Activated naive CD4-positive, alpha-beta T cell treated with anti-CD3 and anti-CD28 coated beads, Interleukin-2, amount 10 ng/mL, durations not matched to agents 7 days and 5 days (primary cell): ENCODE results near the gene SPEG.
A peak's percentile ranks its signal among the peaks of the same experiment; 100 is the strongest.
"Not testable (repeated sequence)": the region's sequence is repeated elsewhere in the genome, so short reads cannot be mapped to it uniquely, and the experiment has no call there.

Experiments
- CTCF ChIA-PET: fragments of 350-600 bp; sonication (Branson Sonifier 250); formaldehyde crosslinking; loops from one replicate; lab custom pipeline; 2021; ENCODE audit warnings: antibody characterized with exemption; lab: Charles Lee
- DNase-seq: peaks from one replicate; pipeline ENCODE4 v3.0.0-alpha.2; 2020
- H3K27ac Mint-ChIP-seq: one replicate; pipeline ENCODE4 v1.8.0; 2021; ENCODE audit warnings: mild to moderate bottlenecking, moderate library complexity, mixed read lengths
- H3K27me3 Mint-ChIP-seq: one replicate; pipeline ENCODE4 v1.8.0; 2021; ENCODE audit warnings: mild to moderate bottlenecking, mixed read lengths
- H3K36me3 Mint-ChIP-seq: one replicate; pipeline ENCODE4 v1.8.0; 2021; ENCODE audit warnings: mixed read lengths
- H3K4me1 Mint-ChIP-seq: one replicate; pipeline ENCODE4 v1.8.0; 2021; ENCODE audit warnings: mixed read lengths
- H3K4me3 Mint-ChIP-seq: one replicate; pipeline ENCODE4 v1.8.0; 2021; ENCODE audit warnings: mild to moderate bottlenecking, moderate library complexity, mixed read lengths
- H3K9me3 Mint-ChIP-seq: one replicate; pipeline ENCODE4 v1.8.0; 2021; ENCODE audit warnings: mixed read lengths

SPEG gene

DNA sequence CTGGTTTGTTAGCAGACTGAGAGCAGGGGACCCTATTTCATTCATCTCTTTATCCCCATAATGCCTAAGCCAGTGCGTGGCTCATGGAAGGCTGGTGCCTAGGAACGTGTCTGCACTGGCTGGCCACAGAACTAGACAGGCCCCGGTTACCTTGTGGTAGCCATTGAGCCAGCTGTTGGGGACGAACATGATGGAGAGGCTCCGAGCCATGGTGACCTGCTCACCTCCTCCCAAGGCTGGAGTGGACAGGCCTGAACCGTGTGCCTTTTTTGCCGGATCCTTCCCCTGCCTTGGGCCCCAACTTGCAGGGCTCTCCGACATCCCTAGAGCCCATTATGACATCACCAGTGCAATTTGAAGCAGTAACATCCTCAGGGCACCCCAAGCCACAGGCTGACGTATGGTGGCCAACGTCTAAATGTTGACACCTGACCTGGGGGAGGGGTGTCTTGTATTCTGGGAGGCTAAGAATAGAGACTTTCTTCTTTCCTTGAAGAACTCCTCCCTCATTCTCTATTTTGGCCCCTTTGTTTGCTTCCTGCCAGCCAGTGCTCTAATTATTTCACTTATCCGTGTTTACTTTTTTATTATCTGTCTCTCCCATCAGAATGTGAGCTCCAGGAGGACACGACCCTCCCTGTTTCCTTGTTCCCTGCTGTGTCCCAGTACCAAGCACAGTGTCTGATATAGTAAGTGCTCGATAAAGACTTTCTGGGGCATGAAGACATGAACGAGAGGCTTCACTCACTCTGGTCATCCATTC lies 34.7 kb upstream of the SPEG start:
- H3K4me1 Mint-ChIP-seq = peaks cover 8% of the 10 kb centered on the region
- DNase-seq = no peak
- no peaks in the 10 kb centered on the region for H3K36me3 Mint-ChIP-seq
- no peak overlapping the region for H3K27ac Mint-ChIP-seq
- peaks cover 26% of the 10 kb centered on the region for H3K27me3 Mint-ChIP-seq
- CTCF ChIA-PET = interaction anchor here (5.4 to 5.7 kb wide), 2 partner anchors 7 to 128 kb away, joined by 34 to 126 read pairs; no protein-coding TSS in a partner anchor
- H3K4me3 Mint-ChIP-seq = no peak overlapping the region
- H3K9me3 Mint-ChIP-seq = no peaks in the 10 kb centered on the region

DNA sequence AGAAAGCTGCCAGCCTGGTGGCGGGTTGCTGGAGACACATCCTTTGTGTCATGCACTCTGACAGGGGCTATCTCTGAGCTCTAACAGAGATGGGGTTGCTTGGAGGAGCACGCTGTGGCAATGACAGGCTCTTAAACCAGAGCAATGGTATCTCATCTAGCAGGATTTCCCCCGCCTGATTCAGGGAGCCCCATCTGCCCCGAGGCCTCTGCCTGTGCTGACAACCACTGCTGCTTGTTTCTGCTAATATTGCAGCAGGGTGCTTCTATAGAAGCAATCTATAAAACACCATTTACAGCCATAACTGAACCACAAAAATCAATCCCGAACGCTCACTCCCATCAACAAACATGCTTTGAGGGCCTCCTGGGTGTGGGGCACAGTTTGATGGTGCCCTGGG lies 34.1 kb upstream of the SPEG start:
- no peak overlapping the region for H3K4me3 Mint-ChIP-seq
- no peaks in the 10 kb centered on the region for H3K9me3 Mint-ChIP-seq
- H3K36me3 Mint-ChIP-seq = no peaks in the 10 kb centered on the region
- H3K27ac Mint-ChIP-seq = no peak overlapping the region
- H3K4me1 Mint-ChIP-seq = peaks cover 8% of the 10 kb centered on the region
- CTCF ChIA-PET = interaction anchor here (5.4 to 5.7 kb wide), 2 partner anchors 8 to 128 kb away, joined by 34 to 126 read pairs; no protein-coding TSS in a partner anchor
- DNase-seq = no peak
- H3K27me3 Mint-ChIP-seq = peaks cover 26% of the 10 kb centered on the region

DNA sequence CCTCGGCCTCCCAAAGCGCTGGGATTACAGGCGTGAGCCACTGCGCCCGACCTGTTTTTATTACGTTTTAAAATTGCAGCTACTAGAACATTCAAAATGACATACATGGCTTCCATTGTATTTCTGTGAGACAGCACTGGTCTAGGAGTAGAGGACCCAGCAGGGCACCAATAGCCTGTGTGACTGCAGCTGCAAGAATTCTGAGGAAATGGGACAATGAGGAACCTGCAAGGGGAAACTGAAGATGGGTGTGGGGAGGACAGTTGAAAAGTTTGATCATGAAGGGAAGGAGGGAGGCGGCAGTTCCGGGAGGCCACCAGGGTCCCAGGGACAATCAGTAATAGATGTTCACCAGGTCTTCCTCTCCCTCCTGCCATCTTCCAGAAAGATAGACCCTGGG lies 33.0 kb upstream of the SPEG start:
- peaks cover 30% of the 10 kb centered on the region for H3K27me3 Mint-ChIP-seq
- H3K9me3 Mint-ChIP-seq = no peaks in the 10 kb centered on the region
- H3K4me3 Mint-ChIP-seq = no peak overlapping the region
- CTCF ChIA-PET = interaction anchor here (1.1 to 5.7 kb wide), 11 partner anchors 9 to 241 kb away, joined by 3 to 126 read pairs (median 9); partner anchors contain the start of genes GMPPA and SPEG
- no peaks in the 10 kb centered on the region for H3K36me3 Mint-ChIP-seq
- no peak for DNase-seq
- H3K27ac Mint-ChIP-seq = no peak overlapping the region
- H3K4me1 Mint-ChIP-seq = peaks cover 8% of the 10 kb centered on the region

DNA sequence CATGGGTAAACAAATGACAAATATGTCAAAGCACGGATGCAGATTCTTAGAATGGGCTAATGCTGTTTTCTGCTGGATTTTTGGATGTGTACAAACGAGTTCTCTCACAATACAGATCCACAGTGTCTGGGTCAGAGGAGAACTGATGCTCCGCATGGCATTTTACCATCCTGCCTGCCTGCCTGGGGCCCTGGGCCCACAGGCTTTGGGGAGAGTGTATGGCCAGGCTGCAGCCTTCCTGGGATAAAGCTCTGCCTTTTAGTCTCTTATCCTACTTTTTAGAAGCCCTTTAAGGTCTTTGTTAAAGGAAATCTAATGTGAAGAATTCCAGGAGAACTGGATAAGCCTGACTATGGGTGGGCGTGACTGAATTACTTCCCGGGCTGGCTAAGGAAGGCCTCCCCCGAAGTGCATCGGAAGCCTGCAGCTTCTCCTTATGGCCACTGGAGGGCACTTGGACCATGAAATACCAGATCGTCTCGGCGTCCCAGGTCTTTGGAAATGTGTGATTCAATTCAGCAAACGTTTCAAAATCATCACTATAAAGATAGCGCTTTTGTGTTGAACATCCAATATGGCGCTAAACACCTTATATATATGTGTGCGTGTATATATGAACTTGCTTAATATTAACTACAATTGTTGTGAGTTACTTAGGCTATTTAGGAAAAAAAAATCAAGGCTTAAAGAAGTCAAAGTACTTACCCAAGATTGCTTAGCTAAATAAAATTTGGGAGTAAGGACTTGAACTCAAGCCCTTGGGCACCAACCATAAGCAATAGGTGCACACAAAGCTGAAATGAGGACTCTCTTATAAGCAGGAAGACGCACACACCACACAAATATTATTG lies 31.8 kb upstream of the SPEG start:
- Mint-ChIP-seq H3K27me3 (peaks cover 40% of the 10 kb centered on the region), H3K27ac (no peak overlapping the region)

DNA sequence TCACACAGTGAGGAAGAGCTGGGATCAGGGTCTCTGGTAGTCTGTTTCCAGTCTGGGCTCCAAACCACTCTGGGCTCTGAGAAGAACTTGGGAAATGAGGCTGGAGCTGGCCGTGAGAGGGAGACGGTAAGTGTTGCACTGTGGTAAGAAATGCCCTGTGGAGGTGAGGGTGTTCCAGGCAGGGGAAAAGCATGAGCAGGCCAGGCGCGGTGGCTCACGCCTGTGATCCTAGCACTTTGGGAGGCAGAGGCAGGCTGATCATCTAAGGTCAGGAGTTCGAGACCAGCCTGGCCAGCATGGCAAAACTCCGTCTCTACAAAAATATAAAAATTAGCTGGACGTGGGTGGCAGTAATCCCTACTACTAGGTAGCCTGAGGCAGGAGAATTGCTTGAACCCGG lies 30.8 kb upstream of the SPEG start:
- CTCF ChIA-PET = interaction anchor here (1.0 to 5.7 kb wide), 11 partner anchors 9 to 228 kb away, joined by 3 to 126 read pairs (median 9); partner anchors contain the start of gene SPEG
- H3K4me3 Mint-ChIP-seq = no peak overlapping the region
- no peaks in the 10 kb centered on the region for H3K9me3 Mint-ChIP-seq
- no peaks in the 10 kb centered on the region for H3K4me1 Mint-ChIP-seq
- H3K36me3 Mint-ChIP-seq = no peaks in the 10 kb centered on the region
- peaks cover 47% of the 10 kb centered on the region for H3K27me3 Mint-ChIP-seq
- DNase-seq = no peak
- H3K27ac Mint-ChIP-seq = no peak overlapping the region

More for the DNA sequence above, 31.8 kb upstream of the SPEG start:
- DNase-seq = peak; percentile 67
- no peaks in the 10 kb centered on the region for H3K4me1 Mint-ChIP-seq
- CTCF ChIA-PET = interaction anchor here (1.0 to 5.7 kb wide), 21 partner anchors 10 to 239 kb away, joined by 3 to 126 read pairs (median 6); partner anchors contain the start of genes GMPPA and SPEG
- H3K4me3 Mint-ChIP-seq = no peak overlapping the region
- no peaks in the 10 kb centered on the region for H3K9me3 Mint-ChIP-seq
- H3K36me3 Mint-ChIP-seq = no peaks in the 10 kb centered on the region

DNA sequence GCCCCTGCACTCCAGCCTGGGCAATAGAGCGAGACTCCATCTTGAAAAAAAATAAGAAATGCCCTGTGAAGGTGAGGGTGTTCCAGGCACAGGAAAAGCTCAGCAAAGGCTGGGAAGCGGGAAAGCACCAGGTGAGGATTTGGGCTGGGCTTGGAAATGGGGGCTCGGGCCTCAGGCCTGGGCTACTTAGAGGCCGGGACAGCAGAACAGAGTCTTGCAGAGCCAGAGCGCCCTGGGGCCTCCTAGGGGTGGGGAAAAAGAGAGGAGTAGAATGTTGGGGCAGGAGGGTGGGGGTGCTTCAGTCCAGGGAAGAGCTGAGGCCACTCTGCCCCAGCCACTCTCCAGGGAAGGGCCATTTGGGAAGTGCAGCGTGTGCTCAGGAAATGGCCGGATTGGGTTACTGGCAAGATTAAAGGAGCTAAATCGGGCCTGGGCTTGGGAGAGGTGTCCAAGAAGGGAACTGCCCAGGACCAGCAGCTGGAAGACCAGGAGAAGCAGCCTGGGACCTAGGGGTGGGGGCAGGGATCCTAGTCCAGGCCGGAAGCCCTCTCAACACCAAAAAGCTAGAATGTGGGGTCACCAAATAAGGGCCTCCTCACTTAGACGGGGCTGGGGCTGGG lies 30.2 kb upstream of the SPEG start:
- peaks cover 47% of the 10 kb centered on the region for H3K27me3 Mint-ChIP-seq
- H3K4me3 Mint-ChIP-seq = no peak overlapping the region
- CTCF ChIA-PET = interaction anchor here (0.6 to 5.7 kb wide), 10 partner anchors 8 to 137 kb away, joined by 3 to 126 read pairs (median 6); no protein-coding TSS in a partner anchor
- no peak overlapping the region for H3K27ac Mint-ChIP-seq
- H3K9me3 Mint-ChIP-seq = no peaks in the 10 kb centered on the region
- no peak for DNase-seq
- no peaks in the 10 kb centered on the region for H3K4me1 Mint-ChIP-seq
- no peaks in the 10 kb centered on the region for H3K36me3 Mint-ChIP-seq

DNA sequence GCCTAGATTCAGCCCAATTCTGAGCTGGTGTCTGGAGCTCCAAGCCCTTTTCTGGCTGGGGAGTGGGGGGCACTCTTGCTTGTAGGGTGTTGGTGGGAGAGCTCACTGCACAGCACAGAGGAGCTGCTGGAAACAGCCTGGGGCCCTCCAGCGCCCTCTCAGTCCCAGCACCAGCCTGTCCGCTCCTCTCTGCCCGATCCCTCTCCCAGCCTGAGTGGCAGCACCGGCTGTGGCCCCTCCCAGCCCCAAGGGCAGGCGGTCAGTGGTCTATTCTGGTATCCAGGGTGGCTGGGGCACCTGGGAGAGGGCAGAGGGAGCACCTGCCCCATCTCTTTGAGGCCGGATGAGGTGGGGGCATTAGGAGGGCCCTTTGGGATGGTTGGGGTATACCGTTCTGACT lies 29.7 kb upstream of the SPEG start:
- no peaks in the 10 kb centered on the region for H3K9me3 Mint-ChIP-seq
- H3K4me1 Mint-ChIP-seq = no peaks in the 10 kb centered on the region
- CTCF ChIA-PET = interaction anchor here (0.6 to 5.7 kb wide), 7 partner anchors 8 to 136 kb away, joined by 3 to 126 read pairs (median 3); no protein-coding TSS in a partner anchor
- H3K4me3 Mint-ChIP-seq = no peak overlapping the region
- H3K27me3 Mint-ChIP-seq = peaks cover 52% of the 10 kb centered on the region
- no peaks in the 10 kb centered on the region for H3K36me3 Mint-ChIP-seq
- DNase-seq = no peak
- H3K27ac Mint-ChIP-seq = no peak overlapping the region

DNA sequence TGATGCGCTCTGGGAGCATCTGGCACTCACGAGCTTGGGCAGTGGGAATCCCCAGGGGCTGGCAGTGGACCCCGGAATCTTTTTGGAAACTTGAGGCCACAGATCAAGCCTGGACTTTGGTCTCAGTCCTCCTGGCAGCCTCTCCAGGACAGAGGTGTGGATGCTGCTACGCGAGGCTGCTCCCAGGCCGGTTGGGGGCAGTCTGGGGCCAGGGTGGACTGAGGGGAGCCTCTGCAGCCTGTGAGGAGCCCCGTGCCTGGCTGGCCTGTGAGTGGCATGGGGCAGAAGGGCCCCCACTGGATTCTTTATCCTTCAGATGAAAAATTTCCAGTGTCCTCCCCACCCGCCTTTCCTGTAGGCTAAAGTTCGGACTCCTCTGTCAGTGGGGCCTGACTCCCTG lies 29.2 kb upstream of the SPEG start:
- Mint-ChIP-seq H3K9me3 (no peaks in the 10 kb centered on the region), H3K27me3 (peaks cover 57% of the 10 kb centered on the region), H3K27ac (no peak overlapping the region), H3K4me1 (no peaks in the 10 kb centered on the region), H3K4me3 (no peak overlapping the region), H3K36me3 (no peaks in the 10 kb centered on the region)
- CTCF ChIA-PET = interaction anchor here (1.0 to 5.7 kb wide), 3 partner anchors 13 to 123 kb away, joined by 3 to 126 read pairs (median 34); no protein-coding TSS in a partner anchor
- no peak for DNase-seq

DNA sequence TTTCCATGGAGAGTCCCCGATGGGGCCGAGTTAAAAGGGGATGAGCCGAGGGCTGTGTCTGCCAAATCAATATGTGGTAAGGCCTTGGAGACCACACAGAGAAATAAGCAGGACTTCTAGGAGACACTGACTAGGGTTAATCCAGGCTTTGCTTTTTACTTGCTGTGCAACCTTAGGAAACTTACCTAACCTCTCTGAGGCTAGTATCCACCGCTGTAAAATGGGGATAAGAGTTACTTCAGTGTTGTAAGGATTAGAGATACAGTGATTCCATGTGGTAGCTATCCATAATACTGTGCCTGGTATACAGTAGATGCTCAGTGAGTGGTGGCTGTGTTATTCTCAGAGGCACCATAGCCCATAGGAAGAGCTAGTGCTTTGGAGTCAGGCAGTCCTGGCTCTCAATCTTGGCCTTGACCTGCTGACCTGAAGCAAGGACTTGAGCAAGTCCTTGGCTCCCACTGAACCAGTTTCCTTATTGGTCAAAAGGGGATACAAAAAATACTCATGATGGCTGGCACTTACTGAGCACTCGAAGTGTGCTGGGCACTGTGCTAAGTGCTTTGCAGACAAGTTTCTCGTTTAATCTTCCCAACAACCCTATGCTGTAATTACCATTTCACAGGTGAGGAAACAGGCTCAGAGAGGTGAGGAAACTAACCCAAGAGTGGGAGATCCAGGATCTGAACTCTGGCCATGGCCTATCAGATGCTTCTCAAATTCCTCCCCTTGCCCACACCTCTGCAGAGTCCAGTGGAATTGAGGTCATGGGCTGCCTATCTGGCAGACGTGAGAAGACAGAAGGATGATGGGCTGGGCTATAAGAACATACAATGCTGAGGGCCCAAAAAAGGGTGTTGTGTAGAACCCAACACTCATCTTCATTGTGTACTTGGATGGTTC lies 28.4 kb upstream of the SPEG start:
- no peaks in the 10 kb centered on the region for H3K36me3 Mint-ChIP-seq
- DNase-seq = no peak
- H3K9me3 Mint-ChIP-seq = no peaks in the 10 kb centered on the region
- peaks cover 58% of the 10 kb centered on the region for H3K27me3 Mint-ChIP-seq
- no peak overlapping the region for H3K27ac Mint-ChIP-seq
- H3K4me1 Mint-ChIP-seq = no peaks in the 10 kb centered on the region
- CTCF ChIA-PET = interaction anchor here (0.7 kb wide), 1 partner anchor 123 kb away, joined by 4 read pairs; no protein-coding TSS in a partner anchor
- no peak overlapping the region for H3K4me3 Mint-ChIP-seq

DNA sequence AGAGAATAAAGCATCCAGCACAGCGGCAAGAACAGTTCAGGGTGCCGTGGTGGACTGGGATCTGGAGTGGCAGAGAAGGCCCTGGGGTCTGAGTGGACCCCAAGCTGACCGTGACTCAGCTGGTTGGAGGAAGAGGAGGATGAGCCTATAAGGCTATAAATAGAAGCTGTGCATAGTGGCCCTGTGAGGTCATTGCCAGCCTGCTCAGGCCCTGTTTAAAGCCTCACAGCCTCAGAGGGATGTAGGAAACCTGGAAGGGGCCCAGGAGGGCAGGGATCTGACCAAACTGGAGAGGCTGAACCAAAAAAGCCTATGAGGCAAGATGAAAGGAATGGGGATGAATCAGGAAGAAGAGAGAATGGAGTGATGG lies 27.8 kb upstream of the SPEG start:
- CTCF ChIA-PET = no interaction called here
- H3K9me3 Mint-ChIP-seq = no peaks in the 10 kb centered on the region
- H3K27me3 Mint-ChIP-seq = peaks cover 57% of the 10 kb centered on the region
- H3K27ac Mint-ChIP-seq = no peak overlapping the region
- no peaks in the 10 kb centered on the region for H3K4me1 Mint-ChIP-seq
- no peaks in the 10 kb centered on the region for H3K36me3 Mint-ChIP-seq
- H3K4me3 Mint-ChIP-seq = no peak overlapping the region
- DNase-seq = no peak

DNA sequence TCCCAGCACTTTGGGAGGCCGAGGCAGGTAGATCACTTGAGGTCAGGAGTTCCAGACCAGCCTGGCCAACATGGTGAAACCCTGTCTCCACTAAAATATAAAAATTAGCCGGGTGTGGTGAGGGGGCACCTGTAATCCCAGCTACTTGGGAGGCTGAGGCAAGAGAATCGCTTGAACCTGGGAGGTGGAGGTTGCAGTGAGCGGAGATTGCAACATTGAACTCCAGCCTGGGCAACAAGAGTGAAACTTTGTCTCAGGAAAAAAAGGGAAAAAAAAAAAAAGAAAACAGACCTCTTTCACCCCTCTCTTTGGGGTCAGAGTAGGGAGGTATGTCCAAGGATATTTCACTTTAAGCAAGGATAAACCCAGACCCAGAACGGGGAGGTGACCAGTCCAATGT lies 27.3 kb upstream of the SPEG start:
- not testable (repeated sequence) for H3K4me1 Mint-ChIP-seq, DNase-seq, H3K9me3 Mint-ChIP-seq, H3K4me3 Mint-ChIP-seq, H3K27ac Mint-ChIP-seq, H3K36me3 Mint-ChIP-seq
- CTCF ChIA-PET = interaction anchor here (0.7 to 1.1 kb wide), 2 partner anchors 10 to 56 kb away, joined by 3 to 4 read pairs; no protein-coding TSS in a partner anchor
- H3K27me3 Mint-ChIP-seq = peaks cover 62% of the 10 kb centered on the region

DNA sequence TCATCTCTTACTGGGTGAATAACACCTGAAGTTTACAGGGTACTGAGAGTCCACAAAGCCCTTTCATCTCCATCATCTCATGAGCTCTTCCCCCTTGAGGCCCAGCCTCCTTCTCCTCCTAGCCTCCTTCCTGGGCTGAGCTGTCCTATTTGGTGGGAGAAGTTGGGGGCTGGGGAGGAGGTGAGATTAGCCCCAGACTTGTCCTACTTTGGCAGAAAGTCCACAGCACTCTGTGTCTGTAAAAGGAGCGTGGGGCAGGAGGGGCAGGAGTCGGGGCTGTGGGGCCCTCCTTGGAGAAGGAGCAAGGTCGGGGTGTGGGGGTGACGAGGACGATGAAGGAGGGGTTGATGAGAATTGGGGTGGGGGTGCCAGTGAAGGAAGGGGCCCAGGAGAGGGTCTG lies 26.4 kb upstream of the SPEG start:
- no peak for DNase-seq
- peaks cover 58% of the 10 kb centered on the region for H3K27me3 Mint-ChIP-seq
- H3K27ac Mint-ChIP-seq = no peak overlapping the region
- H3K36me3 Mint-ChIP-seq = no peaks in the 10 kb centered on the region
- H3K4me3 Mint-ChIP-seq = no peak overlapping the region
- peaks cover 2% of the 10 kb centered on the region for H3K9me3 Mint-ChIP-seq
- CTCF ChIA-PET = interaction anchor here (0.7 to 1.1 kb wide), 2 partner anchors 9 to 55 kb away, joined by 3 to 4 read pairs; no protein-coding TSS in a partner anchor
- H3K4me1 Mint-ChIP-seq = no peaks in the 10 kb centered on the region

DNA sequence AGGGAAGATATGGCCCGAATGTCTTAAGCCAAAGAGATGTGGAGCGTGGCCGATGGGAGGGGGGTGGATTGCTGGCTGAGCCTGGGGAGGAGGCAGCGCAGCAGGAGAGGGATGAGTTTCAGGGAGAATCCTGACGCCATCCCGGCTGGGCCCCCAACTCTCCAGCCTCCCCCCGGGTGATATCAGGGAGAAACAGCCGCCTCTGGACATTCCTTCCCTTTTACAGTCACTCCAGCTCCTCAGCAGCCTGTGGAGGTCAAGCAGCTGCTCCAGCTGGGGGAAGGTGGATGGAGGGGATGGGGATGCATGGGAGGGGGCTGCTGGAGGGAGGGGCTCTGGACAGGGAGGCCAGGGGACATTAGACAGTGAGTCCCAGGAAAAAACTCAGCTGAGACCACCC lies 26.0 kb upstream of the SPEG start:
- H3K4me3 Mint-ChIP-seq = no peak overlapping the region
- no peak overlapping the region for H3K27ac Mint-ChIP-seq
- no peak for DNase-seq
- CTCF ChIA-PET = interaction anchor here (0.9 kb wide), 1 partner anchor 25 kb away, joined by 3 read pairs; no protein-coding TSS in a partner anchor
- no peaks in the 10 kb centered on the region for H3K4me1 Mint-ChIP-seq
- peaks cover 61% of the 10 kb centered on the region for H3K27me3 Mint-ChIP-seq
- H3K36me3 Mint-ChIP-seq = no peaks in the 10 kb centered on the region
- H3K9me3 Mint-ChIP-seq = peaks cover 2% of the 10 kb centered on the region
